ENCODE data around the gene SSTR5.
A peak's percentile ranks its signal among the peaks of the same experiment; 100 is the strongest.

SSTR5 gene

GRCh38 chr16:1056196-1056595 is 16.4 kb upstream of the SSTR5 start:
- DNase-seq, result no peak

GRCh38 chr16:1057252-1057932 is 15.2 kb upstream of the SSTR5 start:
- peak; percentile 78 to 83 for DNase-seq

GRCh38 chr16:1058216-1058615 is 14.3 kb upstream of the SSTR5 start:
- no peak for DNase-seq

- DNase-seq, result no peak
These were observed 13.2 kb upstream of the SSTR5 start for GRCh38 chr16:1059310-1059709.

- DNase-seq, result no peak
These were observed 11.9 kb upstream of the SSTR5 start for GRCh38 chr16:1060416-1061340.

- no peak for DNase-seq
These were observed 10.6 kb upstream of the SSTR5 start for GRCh38 chr16:1061769-1062505.

- DNase-seq, result no peak
These were observed 9.7 kb upstream of the SSTR5 start for GRCh38 chr16:1062895-1063294.

- no peak for DNase-seq
These were observed 8.8 kb upstream of the SSTR5 start for GRCh38 chr16:1063728-1064127.

GRCh38 chr16:1065469-1066128 is 6.9 kb upstream of the SSTR5 start:
- no peak for DNase-seq

GRCh38 chr16:1066584-1067172 is 5.9 kb upstream of the SSTR5 start:
- DNase-seq, result no peak

- no peak for DNase-seq
These were observed 4.9 kb upstream of the SSTR5 start for GRCh38 chr16:1067629-1068028.

- no peak for DNase-seq
These were observed 4.1 kb upstream of the SSTR5 start for GRCh38 chr16:1068451-1068850.

- peak; percentile 41 to 44 for DNase-seq
These were observed 3.4 kb upstream of the SSTR5 start for GRCh38 chr16:1069154-1069553.

GRCh38 chr16:1070084-1070863 is 2.3 kb upstream of the SSTR5 start:
- DNase-seq, result no peak

- no peak for DNase-seq
These were observed 1.6 kb upstream of the SSTR5 start for GRCh38 chr16:1070864-1071408.

GRCh38 chr16:1071561-1072225 is 854 bp upstream of the SSTR5 start:
- DNase-seq, result no peak

GRCh38 chr16:1073262-1073558 is 663 bp downstream of the SSTR5 start:
- no peak for DNase-seq

GRCh38 chr16:1073566-1074378 is 1.2 kb downstream of the SSTR5 start:
- no peak for DNase-seq

- DNase-seq, result no peak
These were observed 1.8 kb downstream of the SSTR5 start for GRCh38 chr16:1074379-1074649.

- DNase-seq, result no peak
These were observed 3.0 kb downstream of the SSTR5 start for GRCh38 chr16:1075546-1075945.
